ENCODE results near the gene SLC25A42.
"Not testable (repeated sequence)": the region's sequence is repeated elsewhere in the genome, so short reads cannot be mapped to it uniquely, and the experiment has no call there.

The SLC25A42 gene

DNA sequence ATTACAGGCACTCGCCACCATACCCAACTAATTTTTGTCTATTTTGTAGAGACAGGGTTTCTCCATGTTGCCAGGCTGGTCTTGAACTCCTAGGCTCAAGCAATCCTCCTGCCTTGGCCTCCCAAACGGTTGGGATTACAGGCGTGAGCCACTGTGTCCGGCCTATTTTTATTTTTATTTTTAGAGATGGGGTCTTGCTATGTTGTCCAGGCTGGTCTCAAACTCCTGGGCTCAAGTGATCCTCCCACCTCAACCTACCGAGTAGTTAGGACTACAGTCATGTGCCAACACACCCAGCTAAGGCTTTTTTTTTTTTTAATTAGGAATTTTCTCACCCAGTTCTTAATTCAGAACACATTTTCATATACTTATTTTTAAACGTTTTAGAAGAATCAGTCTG, 71.9 kb downstream of the SLC25A42 start:
- DNase-seq (ENCODE audit: low spot score): not testable (repeated sequence)

DNA sequence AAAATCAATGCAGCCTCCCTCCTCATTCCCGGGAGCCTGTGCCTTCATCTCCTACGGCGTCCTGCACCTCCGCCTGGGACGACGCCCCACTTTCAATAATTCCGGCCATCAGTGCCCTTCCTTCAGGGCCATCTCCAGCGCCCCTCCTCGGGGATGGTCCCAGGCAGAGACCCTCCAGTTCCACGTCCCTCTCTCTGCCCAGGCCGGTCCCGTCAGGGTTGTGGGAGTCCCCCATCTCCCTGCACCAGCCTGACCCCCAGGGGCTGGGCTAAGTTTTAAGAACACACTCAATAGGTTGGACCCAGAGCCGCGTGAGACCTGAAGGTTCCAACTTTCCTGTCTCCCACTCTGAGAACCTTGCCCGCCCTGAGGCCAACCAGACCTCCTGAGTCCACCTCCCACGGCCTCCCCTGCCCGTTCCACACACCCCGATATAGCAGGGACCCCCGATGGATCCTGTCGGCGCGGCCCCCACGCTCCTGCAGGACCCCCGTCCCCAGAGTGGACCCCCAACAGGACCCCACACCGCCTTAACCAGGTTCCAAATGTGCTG, 73.8 kb downstream of the SLC25A42 start:
- no peak for DNase-seq (ENCODE audit: low spot score)

DNA sequence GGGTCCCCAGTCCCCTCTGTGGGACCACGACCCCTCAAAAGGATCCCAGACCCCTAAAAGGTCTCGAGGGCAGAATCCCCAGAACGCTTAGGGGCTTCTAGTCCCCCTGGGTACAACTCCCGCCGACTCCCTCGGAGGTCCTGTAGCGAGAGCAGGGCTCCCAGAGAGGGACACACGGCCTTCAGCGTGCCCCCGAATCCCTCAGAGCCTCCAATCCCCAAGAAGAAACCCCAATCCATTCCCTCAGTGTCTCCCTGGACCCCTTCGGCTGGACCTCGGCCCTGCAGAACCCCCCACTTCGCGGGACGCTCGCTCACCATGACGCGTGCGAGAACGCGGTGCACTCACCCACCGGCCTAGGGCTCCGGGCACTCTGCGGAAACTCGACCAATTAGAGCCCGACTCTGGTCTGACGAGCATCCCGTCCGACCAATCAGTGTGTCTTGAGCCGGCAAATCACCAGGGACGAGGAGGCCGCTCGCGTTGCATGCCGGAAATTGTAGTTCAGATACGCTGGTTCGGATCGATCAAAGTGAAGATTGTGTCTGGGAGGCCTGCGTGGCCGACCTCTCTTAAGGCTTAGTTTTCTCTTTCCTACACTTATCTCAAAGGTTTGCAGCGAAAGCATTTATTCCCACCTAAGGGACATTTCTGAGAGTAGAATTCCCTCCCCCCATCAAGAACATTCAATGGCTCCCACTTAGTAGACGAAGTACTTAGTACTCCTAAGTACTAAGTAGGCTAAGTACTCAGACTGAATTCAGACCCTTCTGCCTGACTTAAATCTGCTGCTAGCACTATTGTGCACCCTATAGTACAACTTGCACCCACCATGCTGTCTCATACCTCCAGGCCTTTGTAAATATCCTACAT, 74.6 kb downstream of the SLC25A42 start, which contains the start of gene TMEM161A:
TMEM161A (minus strand) TSS at position 370 of the 873 bp plus-strand sequence; CDS start at position 320, 50 bp downstream.
- DNase-seq (ENCODE audit: low spot score): peak; percentile 98

DNA sequence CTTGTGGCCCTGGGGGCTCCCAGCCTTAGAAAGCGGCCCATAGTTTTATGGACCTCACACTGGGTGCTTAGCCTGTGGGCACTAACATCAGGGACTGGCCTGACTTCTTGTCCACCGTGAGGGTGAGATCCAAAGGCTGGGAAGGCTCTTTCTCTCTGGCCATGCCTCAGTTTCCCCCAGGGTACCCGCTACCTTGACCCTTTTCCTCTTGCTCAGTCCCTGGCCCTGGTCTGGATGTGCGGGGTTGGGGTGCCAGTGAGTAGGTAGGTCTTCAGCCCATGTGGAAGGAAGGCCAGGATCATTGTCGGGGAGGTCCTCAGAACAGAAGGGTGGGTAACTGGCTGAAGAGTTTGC, 76.1 kb downstream of the SLC25A42 start:
- DNase-seq (ENCODE audit: low spot score): no peak

DNA sequence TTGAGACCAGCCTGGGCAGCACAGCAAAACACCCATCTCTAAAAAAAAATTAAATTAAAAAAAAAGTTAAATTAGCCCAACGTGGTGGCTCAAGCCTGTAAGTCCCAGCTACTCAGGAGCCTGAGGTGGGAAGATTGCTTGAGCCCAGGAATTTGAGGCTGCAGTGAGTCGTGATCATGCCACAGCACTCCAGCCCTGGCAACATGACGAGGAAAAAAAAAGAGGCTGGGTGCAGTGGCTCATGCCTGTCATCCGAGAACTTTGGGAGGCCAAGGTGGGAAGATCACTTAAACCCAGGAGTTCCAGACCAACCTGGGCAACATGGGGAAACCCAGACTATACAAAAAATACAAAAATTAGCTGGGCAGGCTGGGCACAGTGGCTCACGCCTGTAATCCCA, 76.7 kb downstream of the SLC25A42 start:
- peak; percentile 50 for DNase-seq (ENCODE audit: low spot score)

DNA sequence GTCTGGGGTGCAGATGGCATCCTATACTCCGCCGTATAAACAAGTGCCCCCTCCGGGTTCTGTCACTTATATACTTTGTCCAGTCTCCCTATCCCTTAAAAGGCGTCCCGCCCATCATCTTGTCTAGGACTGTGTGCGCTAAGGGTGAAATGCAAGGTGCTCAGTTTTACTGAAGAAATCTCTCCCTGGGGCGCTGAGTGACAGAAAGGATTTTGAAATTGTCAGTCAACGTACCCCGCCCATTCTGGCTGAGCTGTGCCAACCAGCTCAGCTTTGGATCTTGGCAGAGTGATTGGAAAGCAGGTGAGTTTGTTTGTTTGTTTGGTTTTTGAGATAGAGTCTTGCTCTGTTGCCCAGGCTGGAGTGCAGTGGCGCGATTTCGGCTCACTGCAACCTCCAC, 78.6 kb downstream of the SLC25A42 start:
- no peak for DNase-seq (ENCODE audit: low spot score)

DNA sequence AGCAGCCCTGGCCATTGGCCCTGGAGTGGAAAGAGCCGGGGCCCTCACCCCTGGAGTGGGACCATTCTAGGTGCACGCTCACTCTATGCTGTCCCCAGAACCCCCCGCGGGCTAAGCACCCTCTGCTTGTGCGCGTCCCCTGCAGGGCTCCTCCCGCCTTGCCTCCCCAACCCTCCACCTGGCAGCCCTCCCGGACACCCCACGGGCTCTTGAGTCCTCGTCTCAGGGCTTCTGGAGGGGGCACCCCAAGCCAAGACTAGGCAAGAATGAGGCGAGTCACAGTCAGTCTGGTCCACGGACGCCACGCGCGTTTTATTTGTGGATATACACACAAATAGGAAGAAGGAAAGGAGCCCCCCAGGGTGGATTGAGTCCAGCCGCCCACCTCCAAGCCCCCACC, 81.5 kb downstream of the SLC25A42 start:
- DNase-seq (ENCODE audit: low spot score): no peak

DNA sequence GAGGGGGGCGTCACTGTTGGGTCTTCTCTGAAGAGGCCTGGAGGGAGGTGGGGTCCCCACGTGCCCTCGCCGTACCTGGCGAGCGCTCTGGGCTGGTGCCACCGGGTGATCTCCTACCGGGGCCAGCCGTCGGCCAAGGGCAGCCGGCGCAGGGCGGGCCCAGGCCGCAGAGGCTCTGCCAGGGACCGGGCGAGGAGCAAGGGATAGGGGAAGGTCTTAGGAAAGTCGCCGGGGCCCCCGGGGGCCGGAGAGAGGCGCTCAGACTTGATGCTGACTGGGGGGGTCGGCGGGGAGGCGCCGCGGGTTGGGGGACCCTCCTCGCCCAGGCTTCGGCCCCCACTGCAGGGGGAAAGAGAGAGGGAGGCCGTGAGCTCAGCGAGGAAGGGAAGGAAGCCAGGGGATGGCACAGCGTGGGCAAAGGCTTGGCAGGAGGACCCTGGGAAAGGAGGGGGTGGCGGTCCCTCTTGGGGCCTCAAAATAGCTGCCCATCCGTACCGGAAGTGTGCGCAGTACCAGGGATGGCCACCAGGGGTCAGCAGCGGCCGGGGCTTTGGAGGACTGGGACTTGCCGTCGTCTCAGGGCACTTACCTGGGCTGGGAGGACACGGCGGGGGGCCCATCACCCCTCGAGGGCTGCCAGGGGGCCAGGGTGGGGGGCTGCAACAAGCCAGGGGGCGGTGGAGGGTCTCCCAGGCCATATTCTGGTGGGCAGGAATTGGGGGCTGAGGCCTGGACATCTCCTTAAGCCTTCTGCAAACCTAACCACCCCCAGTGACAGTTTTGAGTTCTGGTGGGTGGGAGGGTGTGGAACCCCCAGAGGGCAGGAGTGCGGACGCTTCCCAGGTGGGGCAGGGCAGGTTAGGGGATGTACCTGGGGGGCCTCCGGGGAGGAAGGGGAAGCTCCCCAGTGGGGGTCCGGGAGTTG, 82.2 kb downstream of the SLC25A42 start:
- peak; percentile 69 for DNase-seq (ENCODE audit: low spot score)

DNA sequence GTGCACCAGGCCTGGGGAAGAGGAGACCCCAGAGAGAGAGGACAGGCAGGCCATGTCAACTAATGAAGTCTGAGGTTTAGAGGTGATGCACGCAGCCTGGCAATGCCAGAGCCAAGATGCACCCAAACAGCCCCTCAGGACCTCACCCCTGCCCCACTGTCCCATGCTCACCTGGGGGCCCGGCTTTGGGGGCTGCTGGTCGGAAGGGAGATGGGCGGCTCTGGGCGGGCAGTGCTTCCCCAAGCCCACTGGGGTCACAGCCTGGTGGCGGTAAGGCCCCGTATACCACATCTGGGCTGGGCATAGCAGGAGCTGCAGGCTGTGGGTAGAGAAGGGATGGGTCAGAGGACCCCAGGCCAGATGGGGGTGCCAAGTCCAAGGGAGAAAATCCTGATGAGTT, 83.1 kb downstream of the SLC25A42 start:
- DNase-seq (ENCODE audit: low spot score): no peak

DNA sequence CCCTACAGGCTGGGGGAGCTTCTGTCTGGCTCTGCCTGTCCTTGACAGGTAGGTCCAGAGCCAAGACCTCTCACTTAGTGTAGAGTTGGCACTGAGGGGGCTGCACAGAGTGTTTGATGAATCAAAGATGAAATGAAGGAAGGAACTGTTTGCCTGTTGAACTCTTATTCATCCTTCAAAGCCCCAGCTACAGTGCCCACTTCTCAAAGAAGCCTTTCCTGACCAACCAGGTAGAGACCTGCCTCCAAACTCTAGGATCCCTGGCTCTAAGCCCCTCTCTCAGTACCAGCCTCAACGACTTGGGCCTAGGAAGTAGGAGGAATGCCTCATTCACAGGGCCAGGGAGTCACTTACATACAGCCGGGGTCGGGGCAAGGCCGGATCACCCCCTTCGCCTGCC, 83.5 kb downstream of the SLC25A42 start:
- no peak for DNase-seq (ENCODE audit: low spot score)

DNA sequence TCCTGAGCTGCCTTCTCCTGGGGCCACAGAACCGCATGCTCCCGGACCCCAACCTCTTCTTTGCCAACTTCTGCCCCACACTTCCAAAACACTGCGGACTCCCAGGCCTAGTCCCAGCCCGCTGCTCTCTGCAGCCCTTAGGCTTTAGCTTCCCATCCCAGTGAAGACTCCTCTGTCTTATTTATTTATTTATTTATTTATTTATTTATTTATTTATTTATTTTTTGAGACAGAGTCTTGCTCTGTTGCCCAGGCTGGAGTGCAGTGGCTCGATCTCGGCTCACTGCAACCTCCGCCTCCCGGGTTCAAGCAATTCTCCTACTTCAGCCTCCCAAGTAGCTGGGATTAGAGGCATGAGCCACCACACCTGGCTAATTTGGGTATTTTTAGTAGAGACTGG, 84.7 kb downstream of the SLC25A42 start:
- DNase-seq (ENCODE audit: low spot score): not testable (repeated sequence)

DNA sequence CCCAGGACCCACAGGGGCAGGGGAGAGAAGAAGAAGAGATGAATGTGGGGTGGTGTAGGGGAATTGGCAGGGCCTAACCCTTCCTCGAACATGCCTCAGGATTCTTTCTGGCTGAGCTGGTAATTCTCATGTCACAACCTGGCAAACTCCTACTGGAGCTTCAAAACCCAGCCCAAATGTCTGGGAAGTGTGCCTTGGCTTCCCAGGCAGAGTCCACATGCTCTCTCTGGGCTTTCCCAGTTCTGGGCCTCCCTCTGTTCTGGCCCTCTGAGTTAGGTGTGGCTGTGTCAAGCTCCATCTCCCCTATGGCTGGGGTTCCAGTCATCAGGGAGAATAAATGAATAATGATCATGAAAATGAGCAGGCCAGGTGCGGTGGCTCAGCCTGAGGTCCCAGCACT, 85.6 kb downstream of the SLC25A42 start:
- no peak for DNase-seq (ENCODE audit: low spot score)

DNA sequence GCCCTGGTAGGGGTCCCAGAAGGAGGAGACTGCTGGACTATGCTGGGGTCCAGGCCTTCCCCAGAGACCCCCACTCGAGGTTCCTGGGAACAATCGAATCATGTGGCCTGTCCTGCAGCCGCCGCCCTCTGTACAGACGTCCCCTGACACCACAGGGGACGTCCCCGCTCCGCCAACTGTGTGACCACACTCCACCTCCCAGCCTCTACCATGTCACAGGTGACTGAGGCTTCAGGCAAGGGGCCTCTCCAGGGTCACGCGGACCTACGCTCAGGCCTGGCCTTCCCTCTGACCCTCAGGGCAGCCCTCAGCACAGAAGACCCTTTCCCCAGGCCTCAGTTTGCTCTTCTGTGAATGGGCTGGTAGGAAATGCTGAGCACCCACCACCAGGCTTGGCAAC, 87.6 kb downstream of the SLC25A42 start:
- no peak for DNase-seq (ENCODE audit: low spot score)

DNA sequence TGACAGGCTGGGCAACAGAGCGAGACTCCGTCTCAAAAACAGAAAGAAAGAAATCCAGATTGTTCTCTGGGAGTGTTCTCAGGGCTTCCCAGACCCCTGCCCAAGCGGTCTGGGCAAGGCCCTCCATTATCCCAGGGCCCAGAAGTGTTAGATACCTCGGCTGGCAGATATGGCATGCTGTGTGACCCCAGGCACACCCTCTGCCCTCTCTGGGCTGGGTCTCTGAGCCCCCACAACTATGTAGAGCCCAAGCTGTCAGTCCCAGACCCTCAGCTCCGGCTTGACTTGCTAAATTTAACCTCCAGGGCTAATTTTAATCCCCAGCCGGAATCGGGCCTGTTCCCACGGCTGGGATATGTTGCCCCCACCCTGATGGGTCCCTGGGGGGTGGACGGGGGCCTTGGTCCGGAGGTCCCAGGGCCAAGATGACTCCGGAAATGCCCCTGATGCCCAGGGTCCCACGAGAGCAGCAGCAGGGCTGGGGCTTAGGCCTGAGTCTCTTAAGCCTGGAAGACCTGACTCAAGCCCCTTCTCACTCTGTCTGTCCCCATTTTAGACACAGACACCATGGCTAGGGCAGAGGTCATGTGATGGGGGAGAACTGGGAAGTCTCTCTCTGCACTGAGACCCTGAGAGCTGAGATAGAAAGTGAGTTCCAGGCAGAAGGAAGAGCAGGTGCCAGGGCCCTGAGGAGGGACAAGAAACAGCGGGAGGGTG, 89.0 kb downstream of the SLC25A42 start:
- no peak for DNase-seq (ENCODE audit: low spot score)

DNA sequence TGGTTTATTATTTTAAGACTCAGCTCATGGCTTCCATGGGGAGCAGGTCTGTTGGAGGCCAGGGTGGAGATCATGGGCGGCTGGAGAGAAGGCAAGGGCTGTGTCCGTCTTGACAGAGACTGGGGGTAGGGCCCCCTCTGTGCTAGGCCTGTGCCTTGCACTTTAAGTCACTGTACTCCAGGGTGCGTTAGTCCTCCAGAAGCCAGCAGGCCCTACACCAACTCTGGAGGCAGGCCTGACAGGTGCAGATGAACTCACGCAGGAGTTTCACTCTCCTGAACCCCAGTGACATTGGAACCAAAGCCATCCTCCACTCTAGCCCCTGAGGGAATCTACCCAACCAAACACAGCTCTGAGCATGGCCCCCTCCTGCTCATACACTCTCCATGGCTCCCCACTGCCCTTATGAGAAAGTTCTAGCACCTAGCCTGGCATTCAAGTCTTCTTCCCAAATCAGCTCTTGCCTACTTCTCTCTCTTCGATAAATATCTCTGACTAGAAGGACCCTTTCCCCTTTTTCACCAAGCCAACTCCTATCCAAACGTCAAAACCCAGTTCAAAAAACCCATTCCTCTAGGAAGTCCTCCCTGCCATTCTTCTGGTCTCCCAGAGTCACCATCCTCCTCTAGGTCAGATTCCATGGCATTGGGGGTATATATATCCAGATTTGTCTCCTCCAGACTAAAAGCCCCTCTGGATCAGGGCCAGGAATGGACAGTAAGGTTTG, 91.1 kb downstream of the SLC25A42 start:
- no peak for DNase-seq (ENCODE audit: low spot score)

DNA sequence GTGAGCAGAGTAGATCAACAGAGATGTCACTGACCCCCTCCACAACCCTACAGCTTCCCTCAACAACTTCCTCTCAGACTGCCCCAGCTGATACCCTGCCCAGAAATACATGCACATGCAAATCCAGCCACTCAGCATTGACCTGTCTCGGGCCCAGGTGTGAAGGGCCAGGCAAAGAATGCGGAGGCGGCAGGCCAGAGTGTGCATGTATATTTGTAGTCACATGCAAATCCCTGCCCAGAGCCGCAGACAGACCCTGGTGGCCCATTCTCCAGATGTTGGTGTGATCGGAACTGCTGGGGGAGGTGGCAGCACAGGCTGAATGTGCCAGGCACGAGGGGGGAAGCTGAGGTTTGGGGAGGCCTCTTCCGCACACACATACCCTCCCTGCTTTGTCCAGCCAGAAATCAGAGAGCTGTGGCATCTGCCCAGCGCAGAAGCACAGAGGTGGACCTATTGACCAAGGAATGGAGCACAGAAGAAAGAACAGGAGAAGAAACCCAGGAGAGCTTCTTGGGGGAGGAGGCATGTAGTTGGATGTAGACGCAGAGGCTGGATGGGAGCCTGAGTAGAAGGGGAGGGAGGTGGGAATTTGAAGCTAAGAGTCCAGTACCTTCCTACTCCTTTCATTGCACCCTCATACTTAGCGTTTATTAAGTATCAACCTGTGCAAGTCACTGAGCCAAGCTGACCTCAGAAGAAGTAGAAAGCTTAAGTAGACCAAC, 91.9 kb downstream of the SLC25A42 start:
- no peak for DNase-seq (ENCODE audit: low spot score)

DNA sequence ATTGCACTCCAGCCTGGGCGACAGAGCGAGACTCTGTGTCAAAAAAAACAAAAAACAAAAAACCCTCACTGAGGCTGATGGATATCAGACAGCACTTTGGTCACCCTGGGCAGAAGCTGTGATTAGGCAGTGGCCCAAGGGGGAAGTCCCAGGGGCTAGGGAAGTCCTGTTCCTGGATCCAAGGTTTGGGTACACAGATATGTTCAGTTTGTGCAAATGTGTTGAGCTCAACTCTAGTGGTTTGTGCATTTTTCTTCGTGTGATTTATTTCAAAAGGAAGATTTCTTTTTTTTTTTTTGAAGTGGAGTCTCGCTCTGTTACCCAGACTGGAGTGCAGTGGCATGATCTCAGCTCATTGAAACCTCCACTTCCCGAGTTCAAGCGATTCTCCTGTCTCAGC, 94.0 kb downstream of the SLC25A42 start:
- DNase-seq (ENCODE audit: low spot score): no peak

DNA sequence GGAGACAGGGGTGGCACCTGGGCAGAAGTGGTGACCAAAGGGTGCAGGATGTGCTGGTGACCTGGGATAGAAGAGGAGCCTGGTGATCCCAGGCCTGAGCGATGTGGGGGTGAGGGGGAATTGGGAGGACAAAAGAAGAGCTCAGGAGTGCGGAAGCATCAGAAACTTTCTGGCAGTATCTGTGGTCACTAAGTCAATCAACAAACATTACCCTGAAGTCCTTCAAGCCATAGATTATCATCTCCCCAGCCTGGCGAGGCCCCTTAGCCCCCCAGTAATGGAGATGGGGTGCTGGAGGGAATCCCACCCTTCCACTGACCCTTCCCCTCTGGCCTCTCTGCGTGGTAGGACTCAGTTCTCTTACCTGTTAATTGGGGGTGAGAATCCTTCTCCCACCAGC, 95.7 kb downstream of the SLC25A42 start:
- DNase-seq (ENCODE audit: low spot score): no peak

DNA sequence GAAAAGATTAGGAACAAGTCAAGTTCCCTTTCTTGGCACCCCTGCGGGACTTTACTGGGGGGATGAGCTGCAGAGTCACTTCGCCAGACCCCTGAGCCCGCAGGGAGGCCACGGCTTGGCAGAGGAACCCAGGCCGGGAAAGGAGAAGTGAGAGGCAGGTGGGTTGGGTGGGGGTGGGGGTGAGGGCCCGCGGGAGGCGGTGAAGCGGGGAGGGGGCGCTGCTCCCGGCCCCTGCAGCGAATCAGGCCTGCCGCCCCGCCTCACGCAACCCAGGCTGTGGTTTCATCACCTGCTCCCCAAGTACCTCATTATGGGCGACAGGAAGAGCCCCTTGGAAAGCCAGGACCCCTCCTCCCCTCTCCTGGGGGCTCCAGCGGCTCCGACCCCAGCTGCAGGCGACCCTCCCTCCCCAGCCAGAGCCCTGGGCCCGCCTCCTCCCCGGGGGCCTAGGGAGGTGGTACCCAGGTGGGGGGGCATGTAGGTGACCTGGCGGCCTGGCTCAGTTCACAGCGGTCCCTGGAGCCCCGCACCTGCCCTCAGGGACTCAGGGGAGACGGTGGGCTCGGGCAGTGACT, 96.8 kb downstream of the SLC25A42 start:
- DNase-seq (ENCODE audit: low spot score): no peak

DNA sequence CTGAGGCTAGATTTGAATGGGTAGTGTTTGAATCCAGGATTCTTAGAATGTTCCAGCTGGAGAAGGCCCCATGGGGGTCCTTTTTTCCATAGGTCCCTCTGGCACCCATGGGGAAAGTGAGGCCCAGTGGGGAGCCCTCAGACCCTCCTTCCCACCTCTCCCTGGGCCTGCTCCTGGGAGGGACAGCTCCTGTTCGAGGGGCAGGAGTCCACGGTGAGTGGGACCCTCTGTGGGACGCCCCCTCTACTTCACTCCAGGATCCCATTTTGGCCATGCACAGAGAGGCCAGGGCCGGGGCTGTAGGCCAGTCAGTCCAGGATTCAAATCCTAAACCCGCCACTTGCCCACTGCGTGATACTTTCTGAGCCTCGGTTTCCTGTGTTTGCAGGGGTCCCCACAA, 98.7 kb downstream of the SLC25A42 start:
- no peak for DNase-seq (ENCODE audit: low spot score)
